Right lung (tissue), 5 donors: ENCODE measurements around the gene KCNMA1. TPM values are rescaled to one million over a fixed set of nuclear protein-coding genes. Genes with fewer than 3 reads are reported as not detected.
"Not testable (repeated sequence)": the region's sequence is repeated elsewhere in the genome, so short reads cannot be mapped to it uniquely, and the experiment has no call there.

Source experiments
- DNase-seq, 2 donors: peaks; one replicate each; pipeline ENCODE4 v3.0.0-alpha.2; 2013
- polyA plus RNA-seq, 5 donors: library from polyadenylated mRNA; unstranded; fragments of 120-200 nt; gene quantifications; one replicate each; pipeline versions ENCODE4 v1.2.1 to v1.2.3, GENCODE V29; 2013; ENCODE audit warnings: inconsistent platforms in 1 of 5, low replicate concordance in 1 of 5; ENCODE audit not compliant: insufficient read length in 5 of 5, insufficient read depth in 1 of 5

The KCNMA1 gene
- polyA plus RNA-seq, 5 donors = 3.8 to 4.6 (median 4.2) TPM

GRCh38 chr10:77533887-77534278, 103.7 kb downstream of the KCNMA1 start:
- DNase-seq = no peak

GRCh38 chr10:77533146-77533886, 104.3 kb downstream of the KCNMA1 start:
- no peak for DNase-seq

DNA sequence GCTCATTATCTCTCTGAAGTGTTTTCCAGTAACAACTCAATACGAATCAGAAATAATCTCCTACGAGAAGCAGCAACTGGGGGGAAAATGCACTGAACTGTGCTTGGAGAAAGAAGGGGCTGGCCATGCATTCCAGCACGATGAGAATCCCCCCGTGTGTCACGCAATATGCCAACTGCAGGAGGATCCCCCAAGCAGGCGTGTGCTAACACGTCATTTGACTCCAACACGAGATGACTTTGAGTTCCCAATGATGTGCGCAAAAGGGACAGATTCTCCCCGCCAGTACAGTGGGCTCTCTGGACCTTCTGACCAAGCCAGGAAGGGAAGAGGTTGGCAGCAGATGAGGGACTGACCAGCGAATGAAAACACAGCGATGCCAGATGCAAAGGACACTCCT, 105.5 kb downstream of the KCNMA1 start:
- no peak for DNase-seq

DNA sequence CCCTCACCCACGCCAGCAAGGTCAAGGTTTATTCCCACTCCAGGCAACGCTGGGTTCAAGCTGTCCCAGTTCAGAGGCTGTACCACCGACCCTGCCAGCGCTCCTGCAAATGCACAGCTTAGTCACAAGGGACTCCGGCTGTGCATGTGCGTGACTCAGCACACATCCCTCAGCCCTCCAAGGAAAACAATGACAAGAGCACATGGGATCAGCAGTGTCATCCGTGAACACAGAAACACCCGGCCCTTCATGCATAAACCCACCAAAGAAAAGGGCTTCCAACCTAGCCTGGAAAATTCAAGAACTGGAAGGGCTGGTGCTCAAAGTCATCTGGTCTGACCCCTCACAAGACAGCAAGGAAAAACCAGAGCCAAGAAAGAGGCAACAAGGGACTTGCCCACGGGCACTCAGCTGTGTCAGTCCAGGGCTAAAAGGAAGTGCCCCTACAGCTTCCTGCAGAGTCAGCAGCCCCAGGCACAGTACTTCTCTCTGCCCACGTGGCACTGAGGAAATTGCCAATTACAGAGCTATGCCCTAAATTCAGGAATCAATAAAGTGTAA, 106.1 kb downstream of the KCNMA1 start:
- DNase-seq = no peak

DNA sequence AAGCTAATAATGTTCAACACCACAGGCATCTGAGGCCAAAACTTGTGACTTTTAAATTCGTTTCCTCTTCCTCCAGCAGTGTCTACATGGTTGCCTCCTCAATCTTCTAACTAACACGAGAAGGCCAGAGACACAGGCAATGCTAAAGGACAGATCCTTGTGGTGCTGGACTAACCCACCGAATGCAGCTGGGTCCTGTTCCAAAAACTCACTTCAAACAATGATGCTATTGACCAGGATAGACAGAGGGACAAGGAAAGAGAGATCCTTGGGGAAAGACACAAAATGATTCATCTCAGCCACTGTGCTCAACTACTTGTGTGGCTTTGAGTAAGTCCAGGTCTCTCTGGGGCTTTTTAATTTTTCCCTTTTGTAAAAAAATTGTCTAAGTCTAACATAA, 107.6 kb downstream of the KCNMA1 start:
- no peak for DNase-seq

GRCh38 chr10:77529050-77529576, 108.5 kb downstream of the KCNMA1 start:
- no peak for DNase-seq

DNA sequence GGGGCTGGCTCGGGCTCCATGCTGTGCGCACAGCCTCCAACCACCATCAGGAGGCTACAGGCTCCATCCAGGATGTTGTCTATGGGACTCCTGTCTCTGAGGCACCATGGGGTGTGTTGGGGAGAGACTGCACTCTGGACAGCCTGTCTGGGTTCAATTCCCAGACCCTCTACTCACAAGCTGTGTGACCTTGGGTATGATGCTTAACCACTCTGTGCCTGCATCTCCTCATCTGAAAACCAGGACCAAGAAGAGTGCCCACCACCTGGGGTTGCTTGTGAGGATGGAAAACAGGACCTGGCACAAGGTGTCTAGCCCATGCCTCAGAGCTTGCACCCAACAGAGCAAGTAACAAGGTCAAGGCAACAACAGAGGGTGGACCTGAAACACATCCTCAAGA, 109.8 kb downstream of the KCNMA1 start:
- DNase-seq = no peak

DNA sequence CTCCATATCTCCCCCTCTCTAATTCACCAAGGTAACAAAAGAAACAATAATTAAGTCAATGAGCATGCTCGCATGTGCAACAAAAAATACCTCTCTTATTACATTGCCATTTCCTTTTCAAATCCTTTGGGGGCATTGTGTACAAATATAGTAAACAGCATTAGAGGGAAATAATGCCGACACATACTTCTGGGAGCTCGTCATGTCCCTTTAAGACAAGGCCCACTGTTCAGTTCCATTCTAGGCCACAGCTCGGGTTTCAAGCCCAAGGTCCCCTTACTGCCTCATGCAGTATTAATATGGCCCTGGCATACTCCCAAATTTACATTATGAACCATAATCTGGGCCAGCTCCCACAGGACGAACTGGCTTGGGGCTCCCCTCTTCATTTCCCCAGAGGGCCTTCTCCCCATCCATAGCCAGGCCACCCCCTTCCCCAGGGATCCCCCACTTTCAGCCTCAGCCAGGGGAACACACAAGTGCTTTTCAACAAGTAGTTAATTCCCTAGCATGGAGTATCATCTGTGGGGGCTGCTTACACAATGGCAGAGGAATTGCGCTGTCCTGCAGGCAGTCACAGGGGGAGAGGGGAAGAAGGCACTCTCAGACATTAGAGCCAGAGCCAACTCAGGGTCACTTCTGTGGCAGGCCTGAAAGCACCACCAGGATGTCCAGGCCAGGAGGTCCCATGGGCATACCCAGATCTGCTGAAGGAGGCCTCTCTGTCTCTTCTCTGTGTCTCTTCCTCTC, 110.6 kb downstream of the KCNMA1 start:
- DNase-seq = no peak

GRCh38 chr10:77524281-77524711, 113.3 kb downstream of the KCNMA1 start:
- no peak for DNase-seq

- no peak for DNase-seq
Observed at GRCh38 chr10:77522268-77522809, 115.3 kb downstream of the KCNMA1 start.

GRCh38 chr10:77520995-77521394, 116.6 kb downstream of the KCNMA1 start:
- DNase-seq = no peak

DNA sequence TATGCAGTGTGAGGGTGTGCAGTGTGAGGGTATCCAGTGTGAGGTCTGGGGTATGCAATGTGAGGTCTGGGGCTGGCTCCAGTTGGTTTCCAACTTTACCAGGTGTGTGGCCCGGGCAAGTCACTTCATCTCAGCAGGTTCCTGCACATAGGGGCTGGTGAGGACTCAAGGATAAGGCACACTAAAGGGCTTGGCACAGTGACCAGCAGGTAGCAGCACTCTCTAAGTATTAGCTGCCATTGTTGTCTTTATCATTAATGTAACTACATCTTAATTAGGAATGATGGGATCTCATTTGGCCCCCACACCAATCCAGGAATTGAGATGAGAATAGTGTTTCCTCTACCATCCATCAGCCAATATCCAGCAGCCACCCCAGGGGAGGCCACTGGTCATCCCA, 117.3 kb downstream of the KCNMA1 start:
- DNase-seq = no peak

DNA sequence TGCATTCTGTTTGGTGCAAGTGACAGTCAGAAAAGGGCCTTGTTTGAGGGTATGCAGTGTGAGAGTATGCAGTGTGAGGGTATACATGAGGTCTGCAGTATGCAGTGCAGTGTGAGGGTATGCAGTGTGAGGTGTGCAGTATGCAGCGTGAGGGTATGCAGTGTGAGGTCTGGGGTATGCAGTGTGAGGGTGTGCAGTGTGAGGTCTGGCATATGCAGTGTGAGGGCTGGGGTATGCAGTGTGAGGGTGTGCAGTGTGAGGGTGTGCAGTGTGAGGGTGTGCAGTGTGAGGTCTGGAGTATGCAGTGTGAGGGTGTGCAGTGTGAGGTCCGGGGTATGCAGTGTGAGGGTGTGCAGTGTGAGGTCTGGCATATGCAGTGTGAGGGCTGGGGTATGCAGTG, 117.8 kb downstream of the KCNMA1 start:
- not testable (repeated sequence) for DNase-seq

GRCh38 chr10:77518910-77519274, 118.7 kb downstream of the KCNMA1 start:
- no peak for DNase-seq

GRCh38 chr10:77518241-77518909, 119.2 kb downstream of the KCNMA1 start:
- no peak for DNase-seq

DNA sequence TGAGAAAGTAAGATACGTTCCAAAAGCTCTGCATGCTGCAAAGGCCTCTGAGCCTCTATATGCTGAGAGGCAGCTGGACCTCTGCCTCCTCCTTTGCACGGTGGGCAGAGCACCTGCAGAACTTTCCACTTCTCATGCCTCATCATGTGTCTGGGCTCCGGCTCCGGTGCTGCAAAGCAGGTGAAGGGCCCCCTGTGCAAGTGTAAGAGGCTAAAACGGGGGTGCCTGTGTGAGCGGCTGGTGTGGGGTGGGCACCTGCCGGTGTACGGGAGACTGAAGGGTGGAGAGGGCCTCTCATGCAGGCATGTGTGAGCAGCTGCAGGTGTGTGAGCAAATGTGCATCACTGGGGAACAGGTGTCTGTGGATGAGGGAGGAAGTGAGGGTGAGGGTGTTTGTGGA, 121.0 kb downstream of the KCNMA1 start:
- no peak for DNase-seq

- no peak for DNase-seq
Observed at GRCh38 chr10:77514870-77515269, 122.7 kb downstream of the KCNMA1 start.

- no peak for DNase-seq
Observed at GRCh38 chr10:77513781-77514331, 123.8 kb downstream of the KCNMA1 start.

DNA sequence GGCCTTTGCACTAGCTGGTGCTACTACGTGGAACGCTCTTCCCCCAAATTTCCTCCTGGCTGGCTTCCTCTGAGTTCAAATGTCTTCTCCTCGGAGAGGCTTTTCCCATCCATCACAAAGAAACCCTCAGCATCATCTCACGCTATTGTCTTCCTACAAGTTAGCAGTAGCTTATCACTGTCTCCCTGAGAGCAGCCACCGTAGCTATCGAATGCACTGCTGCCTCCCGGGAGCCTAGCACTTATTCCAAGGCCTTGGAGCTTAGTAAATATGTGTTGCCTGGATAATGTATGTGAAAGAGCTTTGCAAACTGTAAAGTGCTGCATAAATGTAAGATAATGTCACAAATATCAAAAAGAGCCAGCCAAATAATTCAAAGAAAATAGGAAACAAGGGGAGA, 124.4 kb downstream of the KCNMA1 start:
- DNase-seq = no peak

DNA sequence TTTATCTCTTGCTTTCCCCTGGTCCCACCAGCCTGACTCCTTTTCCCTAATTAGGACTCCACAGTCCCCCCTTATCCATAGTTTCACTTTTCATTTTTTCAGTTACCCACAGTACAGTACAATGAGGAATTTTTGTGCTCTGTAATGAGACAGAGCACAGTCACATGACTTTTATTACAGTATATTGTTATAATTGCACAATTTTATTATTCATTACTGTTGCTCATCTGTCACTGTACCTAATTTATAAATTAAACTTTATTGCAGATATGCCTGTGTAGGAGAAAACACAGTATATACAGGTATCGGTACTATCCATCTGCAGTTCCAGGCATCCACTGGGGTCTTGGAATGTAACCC, 125.4 kb downstream of the KCNMA1 start:
- no peak for DNase-seq

- DNase-seq = no peak
Observed at GRCh38 chr10:77511498-77512218, 126.0 kb downstream of the KCNMA1 start.
